Thyroid gland (tissue), 4 donors: ENCODE measurements around the gene EPHB4. TPM values are rescaled to one million over a fixed set of nuclear protein-coding genes. Genes with fewer than 3 reads are reported as not detected.

Experiments used
- DNase-seq, 2 donors: peaks; one replicate each; pipeline ENCODE4 v3.0.0-alpha.2; 2019
- H3K27ac ChIP-seq, 3 donors: fragments of 200-600 bp; sonication (generic); 1 replicate in 2 of 3; 2 replicates in 1 of 3; pipeline ENCODE4 v1.5.1; 2016 to 2019; ENCODE audit warnings: mild to moderate bottlenecking in 1 of 3, moderate library complexity in 1 of 3
- H3K27me3 ChIP-seq: fragments of 200-600 bp; sonication (generic); one replicate; pipeline ENCODE4 v1.5.1; 2019
- H3K36me3 ChIP-seq, 2 donors: fragments of 200-600 bp; sonication (generic); one replicate each; pipeline ENCODE4 v1.5.1; 2016 to 2019
- H3K4me1 ChIP-seq, 2 donors: fragments of 200-600 bp; sonication (generic); one replicate each; pipeline ENCODE4 v1.5.1; 2017 to 2019
- H3K4me3 ChIP-seq, 3 donors: fragments of 200-600 bp; sonication (generic); replicated peaks in 1 of 3; 1 replicate in 2 of 3; 2 replicates in 1 of 3; pipeline ENCODE4 v1.5.1; 2016; ENCODE audit warnings: mild to moderate bottlenecking in 1 of 3
- H3K9me3 ChIP-seq: fragments of 200-600 bp; sonication (generic); one replicate; pipeline ENCODE4 v1.5.1; 2017
- POLR2A ChIP-seq, 2 donors: fragments of 450-650 bp; IDR thresholded peaks; one replicate each; pipeline ENCODE4 v1.6.1; 2017; ENCODE audit warnings: antibody characterized with exemption in 2 of 2, mild to moderate bottlenecking in 2 of 2, moderate library complexity in 1 of 2
- WGBS, 2 donors: methylation state at CpG; one replicate each; pipeline ENCODE4 v1.1.5; 2017; 5-methylcytosine and 5-hydroxymethylcytosine counted together
- intact Hi-C: fragments of 100-400 bp; cut with DNase I; formaldehyde crosslinking; loops from one replicate; pipeline ENCODE4 v1.15.1; 2023
- total RNA-seq, 4 donors: library from RNA; depleted of rRNA; stranded (reverse); fragments of >200 nt; gene quantifications; one replicate each; pipeline ENCODE4 v1.2.3, GENCODE V29; 2016
- TF ChIP-seq, protein P1 (sequence below), 6 experiments: fragments of 200-600 bp in 3 of 6; fragments of 450-650 bp in 3 of 6; sonication (generic) in 3 of 6; IDR thresholded peaks; one replicate each; pipeline ENCODE4 v1.5.1; 2016 to 2019; ENCODE audit warnings: antibody characterized with exemption in 6 of 6, mild to moderate bottlenecking in 2 of 6, inconsistent platforms in 1 of 6, moderate library complexity in 1 of 6

The EPHB4 gene
- total RNA-seq, 4 donors from 2014 or later, result 27.9 to 38.0 (median 35.1) TPM

DNA sequence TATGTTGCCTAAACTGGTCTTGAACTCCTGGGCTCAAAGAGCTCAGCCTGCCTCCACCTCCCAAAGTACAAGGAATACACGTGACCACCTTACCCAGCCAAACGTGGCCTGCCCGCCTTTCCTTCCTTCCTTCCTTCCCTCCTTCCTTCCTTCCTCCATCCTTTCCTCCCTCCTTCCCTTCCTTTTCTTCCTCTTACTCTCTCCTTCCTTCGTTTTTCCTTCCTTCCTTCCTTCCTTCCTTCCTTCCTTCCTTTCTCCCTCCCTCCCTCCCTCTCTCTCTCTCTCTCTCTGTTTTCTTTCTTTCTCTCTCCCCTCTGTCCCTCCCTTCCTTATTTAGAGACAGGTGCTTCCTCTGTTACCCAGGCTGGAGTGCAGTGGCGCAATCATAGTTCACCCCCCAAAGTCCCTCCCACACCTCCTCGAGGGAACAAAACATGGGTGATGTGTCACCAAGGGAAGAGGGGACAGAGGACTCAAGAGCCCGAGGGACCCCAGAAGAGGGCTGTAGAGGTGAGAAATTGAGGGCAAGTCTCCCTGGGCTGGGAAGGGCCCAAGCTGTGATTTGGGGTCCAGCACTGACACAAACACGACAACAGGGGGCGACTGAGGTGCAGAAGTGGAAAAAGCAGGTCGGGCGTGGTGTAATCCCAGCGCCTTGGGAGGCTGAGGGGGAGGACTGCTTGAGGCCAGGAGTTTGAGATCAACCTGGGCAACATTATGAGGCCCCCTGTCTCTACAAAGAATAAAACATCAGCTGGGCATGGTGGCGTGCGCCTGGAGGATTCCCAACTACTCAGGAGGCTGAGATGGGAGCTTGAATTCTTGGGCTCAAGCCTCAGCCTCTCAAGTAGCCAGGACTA is 28.1 kb downstream of the EPHB4 start:
- Histone ChIP-seq H3K4me1 (peaks cover 7 to 12% of the 10 kb centered on the region in 2 donors), H3K36me3 (no peaks in the 10 kb centered on the region), H3K27ac (no peak overlapping the region), H3K27me3 (no peaks in the 10 kb centered on the region), H3K4me3 (no peak overlapping the region), H3K9me3 (no peaks in the 10 kb centered on the region)
- 20 to 29% methylated on average over 11 to 14 of the region's 14 CpGs for WGBS, 2 donors
- TF ChIP-seq POLR2A (IDR thresholded peaks at IDR 0.05), result no peak
- TF ChIP-seq, protein P1, sequence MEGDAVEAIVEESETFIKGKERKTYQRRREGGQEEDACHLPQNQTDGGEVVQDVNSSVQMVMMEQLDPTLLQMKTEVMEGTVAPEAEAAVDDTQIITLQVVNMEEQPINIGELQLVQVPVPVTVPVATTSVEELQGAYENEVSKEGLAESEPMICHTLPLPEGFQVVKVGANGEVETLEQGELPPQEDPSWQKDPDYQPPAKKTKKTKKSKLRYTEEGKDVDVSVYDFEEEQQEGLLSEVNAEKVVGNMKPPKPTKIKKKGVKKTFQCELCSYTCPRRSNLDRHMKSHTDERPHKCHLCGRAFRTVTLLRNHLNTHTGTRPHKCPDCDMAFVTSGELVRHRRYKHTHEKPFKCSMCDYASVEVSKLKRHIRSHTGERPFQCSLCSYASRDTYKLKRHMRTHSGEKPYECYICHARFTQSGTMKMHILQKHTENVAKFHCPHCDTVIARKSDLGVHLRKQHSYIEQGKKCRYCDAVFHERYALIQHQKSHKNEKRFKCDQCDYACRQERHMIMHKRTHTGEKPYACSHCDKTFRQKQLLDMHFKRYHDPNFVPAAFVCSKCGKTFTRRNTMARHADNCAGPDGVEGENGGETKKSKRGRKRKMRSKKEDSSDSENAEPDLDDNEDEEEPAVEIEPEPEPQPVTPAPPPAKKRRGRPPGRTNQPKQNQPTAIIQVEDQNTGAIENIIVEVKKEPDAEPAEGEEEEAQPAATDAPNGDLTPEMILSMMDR (IDR thresholded peaks at IDR 0.05), result peak; percentile 24 to 63 (median 54)
- intact Hi-C loops, result loop anchor here (2.0 kb wide), 1 partner anchor 54 kb away; the partner anchor contains the start of gene SLC12A9
- peak; percentile 56 to 59 for DNase-seq

DNA sequence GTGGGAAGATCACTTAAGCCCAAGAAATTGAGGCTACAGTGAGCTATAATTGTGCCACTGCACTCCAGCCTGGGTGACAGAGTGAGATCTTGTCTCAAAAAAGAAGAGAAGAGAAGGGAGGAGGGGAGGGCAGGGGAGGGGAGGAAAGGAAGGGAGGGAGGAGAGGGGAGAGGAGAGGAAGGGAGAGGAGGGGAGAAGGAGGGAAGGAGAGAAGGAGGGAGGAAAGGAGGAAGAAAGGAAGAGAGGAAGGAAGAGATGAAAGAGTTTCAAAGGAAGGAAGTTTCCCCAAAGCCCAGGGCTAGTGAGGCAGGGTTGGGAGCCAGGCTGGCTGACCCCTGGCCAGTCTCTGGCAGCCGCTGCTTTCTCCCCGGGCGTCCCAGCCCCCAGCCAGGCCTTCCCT is 32.6 kb downstream of the EPHB4 start:
- intact Hi-C loops, result no loop called here
- TF ChIP-seq, protein P1 (IDR thresholded peaks at IDR 0.05), result no peak

DNA sequence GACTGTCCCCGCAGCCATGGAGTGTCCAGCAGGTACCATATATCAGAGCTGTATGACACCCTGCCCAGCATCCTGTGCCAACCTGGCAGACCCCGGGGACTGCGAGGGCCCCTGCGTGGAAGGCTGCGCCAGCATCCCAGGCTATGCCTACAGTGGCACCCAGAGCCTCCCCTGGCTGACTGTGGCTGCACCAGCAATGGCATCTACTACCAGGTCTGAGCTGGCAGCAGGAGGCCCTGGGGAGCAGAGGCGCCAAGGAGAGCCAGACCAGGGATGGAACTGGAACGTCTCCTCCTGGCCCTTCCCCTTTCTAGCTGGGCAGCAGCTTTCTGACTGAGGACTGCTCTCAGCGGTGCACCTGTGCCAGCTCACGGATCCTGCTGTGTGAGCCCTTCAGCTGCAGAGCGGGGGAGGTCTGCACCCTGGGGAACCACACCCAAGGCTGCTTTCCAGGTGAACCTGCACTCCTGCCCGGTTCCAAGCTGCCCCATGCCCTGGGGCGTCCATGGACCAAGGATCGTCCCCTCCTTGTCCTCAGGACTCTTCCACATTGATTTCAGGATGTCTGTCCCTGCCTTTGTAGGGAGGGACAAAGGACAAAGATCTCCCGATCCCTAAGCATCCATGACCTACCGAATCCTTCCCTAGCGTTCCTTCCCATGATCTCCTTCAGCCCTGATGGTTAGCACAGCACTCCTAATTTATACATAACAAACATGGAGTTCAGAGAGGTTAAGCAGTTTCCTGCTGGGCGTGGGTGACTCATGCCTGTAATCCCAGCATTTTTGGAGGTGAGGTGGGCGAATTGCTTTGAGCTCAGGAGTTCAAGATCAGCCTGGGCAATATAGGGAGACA is 33.3 kb downstream of the EPHB4 start:
- H3K4me3 ChIP-seq, result no peak overlapping the region
- 61 to 66% methylated on average over 11 to 14 of the region's 18 CpGs for WGBS, 2 donors
- no peak overlapping the region for H3K27ac ChIP-seq
- no peaks in the 10 kb centered on the region for H3K36me3 ChIP-seq
- no peaks in the 10 kb centered on the region for H3K27me3 ChIP-seq
- DNase-seq, result no peak
- intact Hi-C loops, result no loop called here
- TF ChIP-seq, protein P1 (IDR thresholded peaks at IDR 0.05), result no peak
- no peak for TF ChIP-seq POLR2A (IDR thresholded peaks at IDR 0.05)
- no peaks in the 10 kb centered on the region for H3K9me3 ChIP-seq
- no peaks in the 10 kb centered on the region for H3K4me1 ChIP-seq

More for the DNA sequence above, 32.6 kb downstream of the EPHB4 start:
- Histone ChIP-seq H3K27ac (no peak overlapping the region), H3K4me1 (peaks cover 0 to 3% of the 10 kb centered on the region in 2 donors), H3K4me3 (no peak overlapping the region), H3K27me3 (no peaks in the 10 kb centered on the region), H3K9me3 (no peaks in the 10 kb centered on the region), H3K36me3 (no peaks in the 10 kb centered on the region)
- DNase-seq, result no peak
- WGBS, 2 donors, result 23 to 33% methylated on average over 1 to 3 of the region's 3 CpGs

DNA sequence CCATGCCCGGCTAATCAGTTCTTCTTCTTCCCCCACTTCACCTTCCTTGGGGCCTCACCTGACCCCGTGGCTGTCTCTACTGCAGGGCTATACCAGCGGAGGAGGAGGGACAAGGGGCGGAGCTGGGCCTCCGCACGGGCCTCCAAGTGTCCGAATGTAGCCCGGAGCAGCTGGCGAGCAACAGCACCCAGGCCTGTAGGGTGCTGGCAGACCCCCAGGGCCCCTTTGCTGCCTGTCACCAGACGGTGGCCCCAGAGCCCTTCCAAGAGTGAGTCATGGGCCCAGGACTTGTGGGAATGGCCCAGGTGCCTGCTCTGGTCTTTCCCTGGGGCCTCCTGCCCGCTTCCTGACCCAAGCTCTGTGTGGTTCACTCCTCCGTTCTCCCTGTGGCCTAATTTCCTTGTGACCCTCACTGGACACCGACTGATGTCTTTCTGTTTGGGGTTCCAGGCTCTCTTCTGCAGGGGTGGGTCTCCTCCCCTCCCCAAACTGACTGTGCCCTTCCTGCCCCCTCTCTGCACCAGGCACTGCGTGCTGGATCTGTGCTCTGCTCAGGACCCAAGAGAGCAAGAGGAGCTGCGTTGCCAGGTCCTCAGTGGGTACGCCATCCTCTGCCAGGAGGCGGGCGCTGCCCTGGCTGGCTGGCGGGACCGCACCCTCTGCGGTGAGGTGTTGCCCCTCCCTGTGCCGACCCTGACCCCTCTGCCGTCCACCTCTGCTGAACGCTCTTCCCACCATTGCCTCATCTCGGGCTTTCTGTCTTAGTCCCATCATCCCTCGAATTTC is 35.2 kb downstream of the EPHB4 start:
- TF ChIP-seq POLR2A (IDR thresholded peaks at IDR 0.05), result no peak
- TF ChIP-seq, protein P1 (IDR thresholded peaks at IDR 0.05), result no peak
- intact Hi-C loops, result no loop called here
- 86 to 90% methylated on average over 18 to 25 of the region's 26 CpGs for WGBS, 2 donors
- no peaks in the 10 kb centered on the region for H3K27me3 ChIP-seq
- H3K36me3 ChIP-seq, result no peaks in the 10 kb centered on the region
- H3K4me1 ChIP-seq, result no peaks in the 10 kb centered on the region
- H3K27ac ChIP-seq, result no peak overlapping the region
- DNase-seq, result no peak
- no peaks in the 10 kb centered on the region for H3K9me3 ChIP-seq
- no peak overlapping the region for H3K4me3 ChIP-seq
